ENCODE results near the gene PAM.
A peak's percentile ranks its signal among the peaks of the same experiment; 100 is the strongest.
"Not testable (repeated sequence)": the region's sequence is repeated elsewhere in the genome, so short reads cannot be mapped to it uniquely, and the experiment has no call there.

The PAM gene

GRCh38 chr5:103010168-103010567 is 255.1 kb downstream of the PAM start:
- DNase-seq: peak in 1 of 5 donors; percentile 33

- no peak for DNase-seq
These were observed 258.9 kb downstream of the PAM start for GRCh38 chr5:103013933-103014552.

- no peak for DNase-seq
These were observed 259.9 kb downstream of the PAM start for GRCh38 chr5:103014983-103015382.

GRCh38 chr5:103016167-103016566 is 261.1 kb downstream of the PAM start:
- DNase-seq: no peak

GRCh38 chr5:103019804-103020203 is 264.7 kb downstream of the PAM start:
- no peak for DNase-seq

GRCh38 chr5:103021314-103021713 is 266.2 kb downstream of the PAM start:
- DNase-seq: no peak

- no peak for DNase-seq
These were observed 272.2 kb downstream of the PAM start for GRCh38 chr5:103027267-103027666.

- DNase-seq: no peak
These were observed 276.5 kb downstream of the PAM start for GRCh38 chr5:103031607-103032006.

GRCh38 chr5:103033696-103034095 is 278.6 kb downstream of the PAM start:
- DNase-seq: no peak

- DNase-seq: no peak
These were observed 279.7 kb downstream of the PAM start for GRCh38 chr5:103034662-103035392.

- DNase-seq: no peak
These were observed 280.6 kb downstream of the PAM start for GRCh38 chr5:103035701-103036100.

GRCh38 chr5:103036601-103037000 is 281.5 kb downstream of the PAM start:
- no peak for DNase-seq

- DNase-seq: no peak
These were observed 282.8 kb downstream of the PAM start for GRCh38 chr5:103037673-103038455.

GRCh38 chr5:103041071-103041676 is 286.1 kb downstream of the PAM start:
- peak in 1 of 5 donors; percentile 9 for DNase-seq

- DNase-seq: not testable (repeated sequence)
These were observed 291.6 kb downstream of the PAM start for GRCh38 chr5:103046706-103047105.

GRCh38 chr5:103057208-103058130 is 302.4 kb downstream of the PAM start:
- no peak for DNase-seq

GRCh38 chr5:103059525-103059924 is 304.4 kb downstream of the PAM start:
- no peak for DNase-seq

- DNase-seq: no peak
These were observed 305.4 kb downstream of the PAM start for GRCh38 chr5:103060424-103060954.

- no peak for DNase-seq
These were observed 311.2 kb downstream of the PAM start for GRCh38 chr5:103066326-103066725.

- DNase-seq: not testable (repeated sequence)
These were observed 318.4 kb downstream of the PAM start for GRCh38 chr5:103073500-103073899.

GRCh38 chr5:103075442-103075841 is 320.3 kb downstream of the PAM start:
- DNase-seq: no peak

Data from T-helper 1 cell (primary cell).